Hepatocyte (in vitro differentiated cells): ENCODE results near the gene AZIN2.

Experiments used
- CTCF ChIP-seq: fragments of 200-600 bp; sonication (generic); IDR thresholded peaks from 2 replicates; pipeline ENCODE4 v1.5.1; 2016; ENCODE audit warnings: antibody characterized with exemption, mild to moderate bottlenecking; ENCODE audit not compliant: poor library complexity
- EZH2 ChIP-seq: fragments of 200-600 bp; sonication (generic); IDR thresholded peaks from 2 replicates; pipeline ENCODE4 v1.6.1; 2016; ENCODE audit warnings: antibody characterized with exemption, mild to moderate bottlenecking, borderline replicate concordance

- TF ChIP-seq CTCF = no peak
- TF ChIP-seq EZH2 = no peak
Observed at GRCh38 chr1:33165809-33166208, 84.9 kb downstream of the AZIN2 start.
